Immature natural killer cell (primary cell): ENCODE results near the gene DHX57. TPM values are rescaled to one million over a fixed set of nuclear protein-coding genes. Genes with fewer than 3 reads are reported as not detected.
A peak's percentile ranks its signal among the peaks of the same experiment; 100 is the strongest.

Experiments
- DNase-seq, 3 donors: peaks; one replicate each; pipeline ENCODE4 v3.0.0; 2022; ENCODE audit warnings: mixed read lengths in 1 of 3
- H3K27ac Mint-ChIP-seq, 6 donors: one replicate each; pipeline ENCODE4 v1.8.0; 2020; ENCODE audit warnings: mixed read lengths in 6 of 6, mild to moderate bottlenecking in 5 of 6, inconsistent platforms in 4 of 6, moderate library complexity in 3 of 6
- H3K27me3 Mint-ChIP-seq, 3 donors: one replicate each; pipeline ENCODE4 v1.8.0; 2020 to 2021; ENCODE audit warnings: low read depth in 3 of 3, mild to moderate bottlenecking in 3 of 3, mixed read lengths in 3 of 3, moderate library complexity in 3 of 3, inconsistent platforms in 1 of 3
- H3K36me3 Mint-ChIP-seq, 3 donors: one replicate each; pipeline ENCODE4 v1.8.0; 2020; ENCODE audit warnings: mixed read lengths in 3 of 3, inconsistent platforms in 2 of 3, mild to moderate bottlenecking in 2 of 3
- H3K4me1 Mint-ChIP-seq, 2 donors: one replicate each; pipeline ENCODE4 v1.8.0; 2020; ENCODE audit warnings: inconsistent platforms in 2 of 2, mild to moderate bottlenecking in 2 of 2, mixed read lengths in 2 of 2, moderate library complexity in 1 of 2
- H3K4me3 Mint-ChIP-seq, 5 donors: one replicate each; pipeline ENCODE4 v1.8.0; 2020; ENCODE audit warnings: mild to moderate bottlenecking in 5 of 5, mixed read lengths in 5 of 5, inconsistent platforms in 3 of 5, moderate library complexity in 3 of 5
- H3K9me3 Mint-ChIP-seq, 6 donors: one replicate each; pipeline ENCODE4 v1.8.0; 2020; ENCODE audit warnings: mild to moderate bottlenecking in 6 of 6, mixed read lengths in 6 of 6, inconsistent platforms in 4 of 6, moderate library complexity in 3 of 6
- polyA plus RNA-seq, 3 donors: library from polyadenylated mRNA; unstranded; fragments of 300-500 nt; fragmentation: Illumina TruSeq; gene quantifications; one replicate each; pipeline ENCODE4 v1.2.3, GENCODE V29; 2021

Gene DHX57, protein sequence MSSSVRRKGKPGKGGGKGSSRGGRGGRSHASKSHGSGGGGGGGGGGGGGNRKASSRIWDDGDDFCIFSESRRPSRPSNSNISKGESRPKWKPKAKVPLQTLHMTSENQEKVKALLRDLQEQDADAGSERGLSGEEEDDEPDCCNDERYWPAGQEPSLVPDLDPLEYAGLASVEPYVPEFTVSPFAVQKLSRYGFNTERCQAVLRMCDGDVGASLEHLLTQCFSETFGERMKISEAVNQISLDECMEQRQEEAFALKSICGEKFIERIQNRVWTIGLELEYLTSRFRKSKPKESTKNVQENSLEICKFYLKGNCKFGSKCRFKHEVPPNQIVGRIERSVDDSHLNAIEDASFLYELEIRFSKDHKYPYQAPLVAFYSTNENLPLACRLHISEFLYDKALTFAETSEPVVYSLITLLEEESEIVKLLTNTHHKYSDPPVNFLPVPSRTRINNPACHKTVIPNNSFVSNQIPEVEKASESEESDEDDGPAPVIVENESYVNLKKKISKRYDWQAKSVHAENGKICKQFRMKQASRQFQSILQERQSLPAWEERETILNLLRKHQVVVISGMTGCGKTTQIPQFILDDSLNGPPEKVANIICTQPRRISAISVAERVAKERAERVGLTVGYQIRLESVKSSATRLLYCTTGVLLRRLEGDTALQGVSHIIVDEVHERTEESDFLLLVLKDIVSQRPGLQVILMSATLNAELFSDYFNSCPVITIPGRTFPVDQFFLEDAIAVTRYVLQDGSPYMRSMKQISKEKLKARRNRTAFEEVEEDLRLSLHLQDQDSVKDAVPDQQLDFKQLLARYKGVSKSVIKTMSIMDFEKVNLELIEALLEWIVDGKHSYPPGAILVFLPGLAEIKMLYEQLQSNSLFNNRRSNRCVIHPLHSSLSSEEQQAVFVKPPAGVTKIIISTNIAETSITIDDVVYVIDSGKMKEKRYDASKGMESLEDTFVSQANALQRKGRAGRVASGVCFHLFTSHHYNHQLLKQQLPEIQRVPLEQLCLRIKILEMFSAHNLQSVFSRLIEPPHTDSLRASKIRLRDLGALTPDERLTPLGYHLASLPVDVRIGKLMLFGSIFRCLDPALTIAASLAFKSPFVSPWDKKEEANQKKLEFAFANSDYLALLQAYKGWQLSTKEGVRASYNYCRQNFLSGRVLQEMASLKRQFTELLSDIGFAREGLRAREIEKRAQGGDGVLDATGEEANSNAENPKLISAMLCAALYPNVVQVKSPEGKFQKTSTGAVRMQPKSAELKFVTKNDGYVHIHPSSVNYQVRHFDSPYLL (N-terminal part only)
- 1 to 10 TPM in 2 of 3 donors, under 1 TPM in 1; 0.93 to 6.9 (median 4.4) TPM for polyA plus RNA-seq

DNA sequence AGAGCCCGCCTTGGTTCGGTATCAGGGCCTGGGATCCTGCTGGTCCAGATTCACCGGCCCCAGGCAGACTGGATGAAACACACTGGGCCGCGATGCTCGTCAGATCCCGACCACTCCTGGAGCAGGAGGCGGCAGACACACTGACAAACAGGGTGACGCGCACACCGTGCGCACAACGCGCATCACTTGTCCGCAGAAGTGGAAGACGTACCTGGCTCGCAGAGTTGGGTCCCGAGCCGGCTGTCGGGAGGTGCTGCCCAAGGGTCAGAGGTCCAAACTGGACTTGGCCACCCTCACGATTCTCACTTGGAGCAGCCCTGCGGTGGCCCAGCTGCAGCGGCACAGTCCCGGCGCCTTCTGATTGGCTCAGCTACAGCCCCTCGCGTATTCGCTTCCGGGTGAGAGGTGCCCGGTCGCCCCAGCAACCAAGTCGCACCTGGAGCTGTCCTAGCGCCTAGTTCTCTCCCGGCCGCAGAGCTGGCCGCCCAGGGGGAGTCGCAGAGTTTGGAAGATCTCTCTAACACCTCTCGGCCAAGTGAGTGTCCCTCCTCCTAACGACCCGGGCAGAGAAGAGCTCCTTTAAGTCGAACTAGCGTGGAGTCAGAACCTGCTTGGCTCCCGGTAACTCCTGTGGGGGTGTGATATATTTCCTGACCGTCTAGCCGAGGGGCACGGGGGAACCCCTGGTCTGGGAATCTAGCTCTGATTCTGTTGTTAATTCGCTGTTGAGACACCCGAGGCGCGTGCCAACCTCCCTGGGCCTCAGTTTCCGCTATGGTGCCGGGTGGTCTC, at the start of gene DHX57, which contains the start of gene MORN2:
TSS of gene DHX57 (minus strand) at position 359 of the 792 bp plus-strand sequence. CDS start 7,529 bp downstream, outside the sequence.
TSS of gene MORN2 (plus strand) at position 401 of the 792 bp plus-strand sequence.
- Mint-ChIP-seq H3K4me1 (peaks cover 24 to 30% of the 10 kb centered on the region in 2 donors), H3K36me3 (peaks cover 4 to 5% (median 4%) of the 10 kb centered on the region in 3 donors), H3K27ac (peak within 1 kb of the TSS; percentile 82 to 98 (median 95)), H3K27me3 (peaks cover 3 to 8% (median 6%) of the 10 kb centered on the region in 3 donors), H3K9me3 (no peaks in the 10 kb centered on the region), H3K4me3 (peak within 1 kb of the TSS; percentile 95 to 99 (median 99))
- peak; percentile 80 to 83 (median 80) for DNase-seq

DNA sequence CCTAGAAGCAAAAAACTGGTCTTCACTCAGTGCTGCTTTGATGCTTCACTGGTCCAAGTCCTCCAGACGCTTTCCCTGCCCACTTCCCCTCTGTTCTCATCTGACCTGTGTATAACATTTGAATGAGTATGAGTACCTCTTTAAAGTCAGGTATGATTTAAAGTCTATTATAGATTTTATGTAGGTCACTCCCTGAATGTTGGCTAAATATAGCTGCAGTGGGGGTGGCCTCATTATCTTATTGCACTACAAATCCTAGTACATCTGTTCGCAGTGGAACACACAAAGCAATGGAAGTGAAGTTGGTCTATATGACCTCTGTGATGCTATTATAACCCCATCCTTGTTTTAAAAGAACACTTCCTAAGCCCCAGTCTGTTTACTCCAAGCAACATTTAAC, 47.2 kb upstream of the DHX57 start:
- H3K9me3 Mint-ChIP-seq = no peaks in the 10 kb centered on the region

DNA sequence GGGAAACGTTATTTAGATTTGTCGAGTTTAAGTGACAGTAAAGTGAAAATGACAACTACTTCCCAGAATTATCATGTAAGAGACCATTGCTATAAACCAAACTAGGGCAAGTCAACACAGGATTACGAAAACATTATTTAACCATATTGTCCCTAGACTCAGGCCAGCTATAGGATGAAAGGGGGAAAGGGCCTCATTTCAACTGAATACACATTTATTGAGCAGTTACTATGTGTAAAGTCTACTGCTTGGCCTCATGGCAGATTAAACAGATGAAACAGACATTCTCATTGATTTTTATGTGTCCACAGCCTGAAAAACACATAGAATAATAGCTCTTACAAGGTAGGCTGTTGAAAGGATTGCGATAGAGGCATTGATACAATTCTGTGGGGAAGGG, 46.7 kb upstream of the DHX57 start:
- DNase-seq = no peak
- peaks cover 0 to 8% (median 4%) of the 10 kb centered on the region in 3 donors for H3K27me3 Mint-ChIP-seq
- no peaks in the 10 kb centered on the region for H3K9me3 Mint-ChIP-seq
- H3K36me3 Mint-ChIP-seq = no peaks in the 10 kb centered on the region
- no peaks in the 10 kb centered on the region for H3K4me1 Mint-ChIP-seq
- no peak overlapping the region for H3K27ac Mint-ChIP-seq
- no peak overlapping the region for H3K4me3 Mint-ChIP-seq

More for the DNA sequence above, 47.2 kb upstream of the DHX57 start:
- Mint-ChIP-seq H3K4me1 (no peaks in the 10 kb centered on the region), H3K4me3 (no peak overlapping the region), H3K27me3 (peaks cover 0 to 8% (median 4%) of the 10 kb centered on the region in 3 donors), H3K36me3 (no peaks in the 10 kb centered on the region), H3K27ac (no peak overlapping the region)
- no peak for DNase-seq

DNA sequence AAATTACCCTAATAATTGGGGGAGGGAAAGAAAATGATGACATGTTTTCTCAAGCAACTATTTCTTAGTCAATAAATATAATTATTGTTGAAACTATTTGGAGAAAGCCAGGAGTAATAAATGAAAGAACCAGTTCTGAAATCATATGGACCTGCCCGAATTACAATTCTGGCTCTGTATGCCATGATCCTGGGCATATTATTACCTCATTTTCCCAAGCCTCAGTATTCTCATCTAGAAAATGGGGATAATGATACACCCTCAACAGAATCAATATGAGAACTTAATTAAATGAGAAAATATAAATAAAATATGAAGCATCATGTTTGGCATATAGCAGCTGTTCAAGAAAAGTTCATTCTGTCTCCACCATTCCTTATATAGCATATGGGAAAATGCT, 36.9 kb upstream of the DHX57 start:
- DNase-seq = no peak
- Mint-ChIP-seq H3K9me3 (no peaks in the 10 kb centered on the region), H3K36me3 (no peaks in the 10 kb centered on the region), H3K27ac (no peak overlapping the region), H3K4me1 (no peaks in the 10 kb centered on the region), H3K4me3 (no peak overlapping the region), H3K27me3 (peaks cover 0 to 2% (median 0%) of the 10 kb centered on the region in 3 donors)

DNA sequence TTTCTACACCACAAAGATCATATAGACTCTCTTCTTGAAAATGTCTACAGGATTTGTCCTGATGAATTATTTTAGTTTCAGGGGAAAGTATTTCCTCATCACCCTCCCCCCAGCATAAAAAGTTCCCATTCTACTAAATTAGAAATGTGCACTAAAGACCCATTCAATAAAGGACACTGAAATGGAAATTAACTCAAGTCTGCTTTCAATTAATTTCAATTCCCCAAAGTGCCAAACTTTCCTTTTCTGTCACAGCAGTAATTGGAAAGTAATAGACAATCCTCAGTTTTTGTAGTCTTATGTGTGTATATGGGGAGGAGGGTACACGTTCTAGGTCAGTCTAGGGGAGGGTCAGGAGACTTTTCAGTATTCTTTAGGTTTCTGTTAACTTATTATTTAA, 35.5 kb upstream of the DHX57 start:
- Mint-ChIP-seq H3K9me3 (no peaks in the 10 kb centered on the region), H3K36me3 (no peaks in the 10 kb centered on the region), H3K27me3 (peaks cover 0 to 2% (median 0%) of the 10 kb centered on the region in 3 donors), H3K27ac (no peak overlapping the region), H3K4me1 (no peaks in the 10 kb centered on the region), H3K4me3 (no peak overlapping the region)
- DNase-seq = no peak

DNA sequence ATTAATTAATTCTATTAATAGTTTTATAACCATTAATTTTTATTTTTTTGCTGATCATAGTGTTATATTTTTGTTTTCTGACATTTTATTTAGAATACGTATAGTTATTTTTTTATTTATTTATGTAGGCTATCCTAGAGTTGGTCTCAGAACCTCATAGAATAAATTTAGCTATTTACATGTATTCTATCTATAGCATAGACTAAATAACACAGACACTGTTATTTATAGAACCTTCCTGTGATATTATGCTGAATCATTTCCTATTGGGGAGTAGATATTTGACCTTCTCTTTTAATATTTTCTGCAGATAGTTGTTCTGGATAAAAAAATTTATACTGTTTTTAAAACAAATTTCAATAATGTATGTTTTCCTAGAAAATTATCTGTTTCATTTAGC, 34.1 kb upstream of the DHX57 start:
- no peaks in the 10 kb centered on the region for H3K9me3 Mint-ChIP-seq
- H3K4me3 Mint-ChIP-seq = no peak overlapping the region
- no peaks in the 10 kb centered on the region for H3K36me3 Mint-ChIP-seq
- no peaks in the 10 kb centered on the region for H3K4me1 Mint-ChIP-seq
- no peak for DNase-seq
- H3K27ac Mint-ChIP-seq = no peak overlapping the region
- H3K27me3 Mint-ChIP-seq = peaks cover 0 to under 1% (median 0%) of the 10 kb centered on the region in 3 donors

DNA sequence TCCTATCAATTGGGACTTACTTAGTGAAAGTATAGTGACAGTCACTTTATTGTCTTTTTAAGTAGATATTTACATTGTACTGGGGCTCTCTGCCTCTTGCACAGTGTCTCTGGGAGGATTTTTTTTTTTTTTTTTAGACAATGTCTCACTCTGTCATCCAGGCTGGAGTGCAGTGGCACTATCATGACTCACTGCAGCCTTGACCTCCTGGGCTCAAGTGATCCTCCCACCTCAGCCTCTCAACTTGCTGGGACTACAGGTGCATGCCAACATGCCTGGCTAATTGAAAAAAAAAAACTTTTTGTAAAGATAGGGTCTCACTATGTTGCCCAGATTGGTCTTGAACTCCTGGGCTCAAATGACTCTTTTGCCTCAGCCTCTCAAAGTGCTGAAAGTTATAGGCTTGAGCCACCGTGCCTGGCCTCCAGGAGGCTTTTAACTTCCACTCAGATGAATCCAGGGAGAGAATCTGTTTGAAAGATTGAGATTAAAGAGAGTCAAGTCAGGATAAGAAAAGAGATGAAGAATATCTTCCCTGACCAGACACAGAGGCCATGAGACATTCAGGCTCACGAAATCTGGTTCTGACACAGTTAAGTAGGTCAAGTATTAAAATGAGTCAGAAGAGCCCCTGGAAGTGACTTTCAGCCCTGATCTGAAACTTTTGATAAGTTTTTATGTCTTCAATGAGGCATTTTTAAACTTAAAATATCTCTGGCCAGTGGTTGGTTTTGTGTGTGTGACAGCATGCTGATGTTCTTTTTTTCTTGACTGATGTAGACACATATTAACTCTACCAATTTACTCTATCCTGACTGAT, 32.2 kb upstream of the DHX57 start:
- H3K4me1 Mint-ChIP-seq = no peaks in the 10 kb centered on the region
- DNase-seq = no peak
- H3K27ac Mint-ChIP-seq = no peak overlapping the region
- H3K9me3 Mint-ChIP-seq = no peaks in the 10 kb centered on the region
- no peak overlapping the region for H3K4me3 Mint-ChIP-seq
- H3K36me3 Mint-ChIP-seq = no peaks in the 10 kb centered on the region
- H3K27me3 Mint-ChIP-seq = no peaks in the 10 kb centered on the region

DNA sequence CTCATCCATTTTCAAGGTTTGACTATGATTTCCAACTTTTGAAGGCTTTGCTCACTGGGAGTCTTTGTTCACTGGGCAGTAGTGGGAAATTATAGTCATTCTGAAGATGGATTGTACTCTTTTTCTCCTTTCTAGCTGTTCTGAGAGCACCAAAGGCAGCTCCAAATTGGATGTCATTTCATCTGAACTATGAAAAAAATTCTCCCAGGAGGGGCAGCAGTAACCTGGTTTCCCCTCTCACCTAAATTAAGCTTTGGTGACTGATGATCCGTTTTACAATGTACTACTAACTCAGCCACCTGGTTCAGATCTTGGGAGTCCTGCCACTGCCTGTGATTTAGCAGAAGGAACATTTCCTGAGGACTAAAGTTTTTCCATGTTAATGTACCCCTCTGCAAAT, 31.5 kb upstream of the DHX57 start:
- H3K4me3 Mint-ChIP-seq = no peak overlapping the region
- no peaks in the 10 kb centered on the region for H3K36me3 Mint-ChIP-seq
- DNase-seq = no peak
- H3K4me1 Mint-ChIP-seq = no peaks in the 10 kb centered on the region
- H3K27me3 Mint-ChIP-seq = no peaks in the 10 kb centered on the region
- H3K27ac Mint-ChIP-seq = no peak overlapping the region
- H3K9me3 Mint-ChIP-seq = no peaks in the 10 kb centered on the region

DNA sequence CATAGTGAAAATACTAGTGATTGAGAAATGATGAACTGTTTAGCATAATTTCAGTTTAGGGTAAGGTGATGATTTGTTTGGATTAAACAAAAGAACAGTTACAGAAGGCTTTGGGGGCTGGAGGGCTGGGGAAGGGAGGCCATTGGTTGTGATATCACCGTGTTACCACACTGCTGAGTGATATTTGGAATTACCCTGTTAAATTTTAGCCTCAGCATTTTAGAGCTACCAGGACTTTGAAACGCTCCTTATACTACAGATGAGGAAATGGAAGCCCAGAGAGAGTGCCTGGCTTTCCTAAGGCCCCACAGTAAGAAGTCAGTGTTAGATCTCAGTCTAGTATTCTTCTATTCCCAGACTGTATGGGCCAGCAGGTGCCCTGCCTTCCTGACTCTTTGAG, 29.5 kb upstream of the DHX57 start:
- H3K27ac Mint-ChIP-seq = no peak overlapping the region
- no peak overlapping the region for H3K4me3 Mint-ChIP-seq
- DNase-seq = no peak
- H3K9me3 Mint-ChIP-seq = no peaks in the 10 kb centered on the region
- H3K4me1 Mint-ChIP-seq = no peaks in the 10 kb centered on the region
- H3K36me3 Mint-ChIP-seq = no peaks in the 10 kb centered on the region
- no peaks in the 10 kb centered on the region for H3K27me3 Mint-ChIP-seq

DNA sequence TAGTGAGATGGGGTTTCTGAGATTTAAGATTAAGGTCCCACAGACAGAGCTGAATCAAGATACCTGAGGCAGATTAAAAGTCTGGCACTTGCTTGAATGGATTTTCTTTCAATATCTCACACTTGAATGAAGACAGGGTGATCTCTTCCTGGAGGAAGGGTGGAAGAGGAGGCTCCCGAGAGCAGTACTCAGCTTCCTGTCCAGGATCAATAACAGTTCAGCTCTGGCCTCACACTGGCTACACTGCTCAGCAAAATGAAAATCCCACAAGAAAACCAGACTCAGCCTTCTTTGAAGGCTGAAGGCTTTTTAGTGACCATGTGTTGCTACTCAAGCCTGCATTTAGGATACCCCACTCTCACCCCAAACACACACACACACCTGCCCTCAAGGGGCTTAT, 25.0 kb upstream of the DHX57 start:
- Mint-ChIP-seq H3K36me3 (no peaks in the 10 kb centered on the region), H3K4me3 (no peak overlapping the region), H3K27me3 (no peaks in the 10 kb centered on the region), H3K4me1 (no peaks in the 10 kb centered on the region), H3K9me3 (no peaks in the 10 kb centered on the region), H3K27ac (no peak overlapping the region)
- DNase-seq = no peak

DNA sequence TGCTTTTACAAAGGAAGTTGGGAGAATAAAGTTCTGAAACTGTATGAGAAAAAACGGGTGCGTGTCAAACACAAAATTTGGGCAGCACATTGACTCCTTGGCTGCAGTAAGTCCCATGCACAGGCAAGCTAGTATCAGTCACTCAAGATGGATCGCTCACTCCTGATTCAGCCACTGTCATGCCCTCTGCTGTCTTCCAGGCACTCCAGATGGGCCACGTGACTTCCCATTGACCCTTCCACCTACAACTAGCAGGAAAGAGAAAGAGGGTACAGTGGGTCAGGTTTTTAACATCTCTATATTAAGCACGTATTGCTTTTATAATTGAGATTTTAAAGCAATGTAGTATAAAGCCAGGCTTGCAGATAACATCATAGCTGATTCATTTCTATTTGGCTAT, 22.5 kb upstream of the DHX57 start:
- no peak for DNase-seq
- no peaks in the 10 kb centered on the region for H3K36me3 Mint-ChIP-seq
- H3K4me3 Mint-ChIP-seq = no peak overlapping the region
- no peaks in the 10 kb centered on the region for H3K27me3 Mint-ChIP-seq
- H3K9me3 Mint-ChIP-seq = no peaks in the 10 kb centered on the region
- no peaks in the 10 kb centered on the region for H3K4me1 Mint-ChIP-seq
- H3K27ac Mint-ChIP-seq = no peak overlapping the region

DNA sequence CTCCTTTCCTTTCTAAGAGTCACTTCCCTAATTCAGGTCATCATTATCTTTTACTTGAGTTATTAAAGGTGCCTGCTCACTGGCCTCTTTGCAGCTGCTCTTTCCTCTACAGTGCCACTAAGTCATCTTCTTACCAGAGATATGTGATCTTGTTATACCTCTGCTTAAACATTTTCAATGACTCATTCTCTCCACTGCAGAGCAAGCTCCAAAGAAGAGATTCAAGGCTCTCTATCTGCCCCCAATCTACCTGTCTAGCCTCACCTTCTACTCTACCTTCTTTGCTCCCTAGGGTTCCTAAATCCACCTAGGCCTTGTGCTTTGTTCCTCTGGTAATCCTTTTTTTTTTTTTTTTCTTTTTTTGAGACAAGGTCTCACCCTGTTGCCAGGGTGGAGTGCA, 17.1 kb upstream of the DHX57 start:
- Mint-ChIP-seq H3K27ac (no peak overlapping the region), H3K9me3 (no peaks in the 10 kb centered on the region), H3K4me1 (no peaks in the 10 kb centered on the region), H3K36me3 (no peaks in the 10 kb centered on the region), H3K4me3 (no peak overlapping the region), H3K27me3 (peaks cover 0 to 4% (median 0%) of the 10 kb centered on the region in 3 donors)
- no peak for DNase-seq
